Measurements from ENCODE around the gene TMEM179. TPM values are rescaled to one million over a fixed set of nuclear protein-coding genes. Genes with fewer than 3 reads are reported as not detected.
"Not testable (repeated sequence)": the region's sequence is repeated elsewhere in the genome, so short reads cannot be mapped to it uniquely, and the experiment has no call there.

Gene TMEM179
- total RNA-seq, 1 donor from 2014 or later = not detected

- intact Hi-C loops (cut with DNase I) = no loop called here
- no peaks in the 10 kb centered on the region for H3K4me1 ChIP-seq
- H3K4me3 ChIP-seq = no peak overlapping the region
- no peak overlapping the region for H3K27ac ChIP-seq
- TF ChIP-seq, protein P1, sequence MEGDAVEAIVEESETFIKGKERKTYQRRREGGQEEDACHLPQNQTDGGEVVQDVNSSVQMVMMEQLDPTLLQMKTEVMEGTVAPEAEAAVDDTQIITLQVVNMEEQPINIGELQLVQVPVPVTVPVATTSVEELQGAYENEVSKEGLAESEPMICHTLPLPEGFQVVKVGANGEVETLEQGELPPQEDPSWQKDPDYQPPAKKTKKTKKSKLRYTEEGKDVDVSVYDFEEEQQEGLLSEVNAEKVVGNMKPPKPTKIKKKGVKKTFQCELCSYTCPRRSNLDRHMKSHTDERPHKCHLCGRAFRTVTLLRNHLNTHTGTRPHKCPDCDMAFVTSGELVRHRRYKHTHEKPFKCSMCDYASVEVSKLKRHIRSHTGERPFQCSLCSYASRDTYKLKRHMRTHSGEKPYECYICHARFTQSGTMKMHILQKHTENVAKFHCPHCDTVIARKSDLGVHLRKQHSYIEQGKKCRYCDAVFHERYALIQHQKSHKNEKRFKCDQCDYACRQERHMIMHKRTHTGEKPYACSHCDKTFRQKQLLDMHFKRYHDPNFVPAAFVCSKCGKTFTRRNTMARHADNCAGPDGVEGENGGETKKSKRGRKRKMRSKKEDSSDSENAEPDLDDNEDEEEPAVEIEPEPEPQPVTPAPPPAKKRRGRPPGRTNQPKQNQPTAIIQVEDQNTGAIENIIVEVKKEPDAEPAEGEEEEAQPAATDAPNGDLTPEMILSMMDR (IDR thresholded peaks at IDR 0.05) = no peak
- no peaks in the 10 kb centered on the region for H3K9me3 ChIP-seq
- H3K36me3 ChIP-seq = no peaks in the 10 kb centered on the region
- H3K27me3 ChIP-seq (ENCODE audit: low read depth) = peaks cover 40% of the 10 kb centered on the region
- no peak for DNase-seq
- no peak for ATAC-seq
These were observed 21.9 kb downstream of the TMEM179 start for GRCh38 chr14:104582662-104583061.

GRCh38 chr14:104582005-104582404 lies 22.6 kb downstream of the TMEM179 start:
- no peak for DNase-seq

DNA sequence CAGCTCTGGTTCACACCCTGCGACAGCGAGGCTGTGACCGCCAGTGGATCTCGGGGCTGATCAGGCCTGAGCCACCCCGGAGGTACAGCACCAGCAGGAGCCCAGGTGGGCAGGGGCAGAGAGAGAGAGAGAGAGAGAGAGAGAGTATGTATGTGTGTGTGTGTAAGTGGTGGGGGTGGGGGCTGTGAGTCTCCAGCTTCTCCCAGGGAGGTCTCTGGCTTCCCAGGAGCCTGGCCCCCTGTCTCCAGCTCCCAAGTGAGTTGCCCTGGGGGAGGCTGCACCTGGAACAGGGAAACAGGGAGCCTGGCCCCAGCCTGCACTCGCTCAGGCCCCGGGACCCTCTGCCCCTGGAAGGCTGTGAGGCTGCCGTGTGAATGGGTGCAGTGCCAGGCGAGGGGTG lies 23.1 kb downstream of the TMEM179 start:
- H3K27ac ChIP-seq = no peak overlapping the region
- no peak overlapping the region for H3K4me3 ChIP-seq
- peaks cover 49% of the 10 kb centered on the region for H3K27me3 ChIP-seq (ENCODE audit: low read depth)
- no peak for ATAC-seq
- intact Hi-C loops (cut with DNase I) = no loop called here
- no peaks in the 10 kb centered on the region for H3K36me3 ChIP-seq
- H3K4me1 ChIP-seq = no peaks in the 10 kb centered on the region
- TF ChIP-seq, protein P1 (IDR thresholded peaks at IDR 0.05) = no peak
- no peaks in the 10 kb centered on the region for H3K9me3 ChIP-seq
- DNase-seq = no peak

More at GRCh38 chr14:104582005-104582404, 22.6 kb downstream of the TMEM179 start:
- no peak overlapping the region for H3K27ac ChIP-seq
- H3K4me1 ChIP-seq = no peaks in the 10 kb centered on the region
- TF ChIP-seq, protein P1 (IDR thresholded peaks at IDR 0.05) = no peak
- no peak overlapping the region for H3K4me3 ChIP-seq
- intact Hi-C loops (cut with DNase I) = no loop called here
- no peaks in the 10 kb centered on the region for H3K9me3 ChIP-seq
- no peak for ATAC-seq
- H3K36me3 ChIP-seq = no peaks in the 10 kb centered on the region
- H3K27me3 ChIP-seq (ENCODE audit: low read depth) = peaks cover 45% of the 10 kb centered on the region

DNA sequence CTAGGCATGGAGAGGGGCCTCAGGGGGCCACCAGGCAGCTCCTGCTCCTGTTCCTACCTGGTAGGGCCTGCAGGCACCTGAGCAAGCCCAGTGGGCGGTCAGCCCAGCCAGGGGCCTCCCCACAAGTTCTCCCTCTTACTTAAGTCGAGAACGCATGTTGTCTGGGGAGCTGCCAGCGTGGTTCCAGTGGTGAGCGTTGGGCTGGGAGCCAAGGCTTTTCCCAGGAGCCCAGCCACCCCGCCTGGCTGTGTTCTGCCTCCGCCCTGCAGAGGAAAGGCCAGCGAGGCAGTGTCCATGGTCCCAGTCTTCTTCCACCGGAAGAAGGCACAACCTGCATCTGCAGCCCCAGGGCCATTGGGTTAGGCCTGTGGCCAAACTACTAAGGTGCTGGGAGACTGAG lies 23.6 kb downstream of the TMEM179 start:
- H3K27me3 ChIP-seq (ENCODE audit: low read depth) = peaks cover 55% of the 10 kb centered on the region
- H3K36me3 ChIP-seq = no peaks in the 10 kb centered on the region
- H3K27ac ChIP-seq = no peak overlapping the region
- H3K4me1 ChIP-seq = no peaks in the 10 kb centered on the region
- no peak overlapping the region for H3K4me3 ChIP-seq
- intact Hi-C loops (cut with DNase I) = no loop called here
- TF ChIP-seq, protein P1 (IDR thresholded peaks at IDR 0.05) = no peak
- H3K9me3 ChIP-seq = no peaks in the 10 kb centered on the region
- no peak for ATAC-seq
- no peak for DNase-seq

- intact Hi-C loops (cut with DNase I); H3K4me1 ChIP-seq; H3K27ac ChIP-seq; ATAC-seq; H3K4me3 ChIP-seq; DNase-seq; H3K36me3 ChIP-seq; H3K9me3 ChIP-seq: not testable (repeated sequence)
- peaks cover 64% of the 10 kb centered on the region for H3K27me3 ChIP-seq (ENCODE audit: low read depth)
These were observed 24.6 kb downstream of the TMEM179 start for GRCh38 chr14:104579939-104580338.

DNA sequence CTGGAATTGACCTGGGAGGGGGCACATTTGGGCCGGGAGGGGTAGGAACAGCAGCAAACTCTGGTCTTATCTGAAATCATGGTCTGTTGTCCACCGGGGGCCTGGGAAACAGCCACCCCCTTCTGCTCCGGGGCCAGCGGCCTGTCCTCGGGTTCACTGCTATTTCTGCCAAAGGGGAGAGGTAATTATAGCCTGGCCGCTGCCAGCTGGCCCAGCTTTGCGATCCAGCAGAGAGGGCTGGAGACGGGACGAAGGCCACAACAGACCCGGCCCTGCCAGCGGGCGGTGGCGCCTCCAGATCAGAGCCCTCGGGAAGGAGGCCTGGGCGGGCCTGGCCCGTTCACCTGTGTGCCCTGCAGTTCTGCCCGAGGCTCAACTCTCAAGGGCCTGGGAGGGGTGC lies 25.1 kb downstream of the TMEM179 start, which contains the start of gene C14orf180:
Gene C14orf180 (plus strand): TSS at position 258 of the 400 bp plus-strand sequence. CDS start 6,667 bp downstream, outside the sequence.
- DNase-seq (no peak), ATAC-seq (no peak)
- Histone ChIP-seq H3K4me1 (no peaks in the 10 kb centered on the region), H3K36me3 (no peaks in the 10 kb centered on the region), H3K27me3 (ENCODE audit: low read depth) (peaks cover 68% of the 10 kb centered on the region), H3K27ac (no peak within 1 kb of the TSS), H3K4me3 (no peak within 1 kb of the TSS), H3K9me3 (no peaks in the 10 kb centered on the region)
- intact Hi-C loops (cut with DNase I) = no loop called here
- TF ChIP-seq, protein P1 (IDR thresholded peaks at IDR 0.05) = no peak

Data from lower lobe of right lung (tissue), 2 donors.